Loucy (cell line): Measurements from ENCODE around the gene HMCES.

Experiments used
- CTCF ChIP-seq: fragments of 200-600 bp; sonication (generic); conservative IDR thresholded peaks from 2 replicates; pipeline ENCODE4 v1.5.1; 2014; ENCODE audit warnings: mild to moderate bottlenecking, antibody characterized with exemption, low read length
- EZH2phosphoT487 ChIP-seq: fragments of 200-600 bp; IDR thresholded peaks from 2 replicates; pipeline ENCODE4 v1.6.1; 2018; ENCODE audit warnings: antibody characterized with exemption, mild to moderate bottlenecking, moderate library complexity, borderline replicate concordance

- TF ChIP-seq EZH2phosphoT487, result no peak
- no peak for TF ChIP-seq CTCF
Observed at GRCh38 chr3:129308636-129309035, 30.0 kb downstream of the HMCES start.
